Measurements from ENCODE around the gene GAGE1. TPM values are rescaled to one million over a fixed set of nuclear protein-coding genes. Genes with fewer than 3 reads are reported as not detected.

The GAGE1 gene
- total RNA-seq, 4 donors from 2014 or later, result not detected

GRCh38 chrX:49610718-49611310, 12.0 kb downstream of the GAGE1 start:
- Histone ChIP-seq H3K27ac (no peak overlapping the region), H3K36me3 (no peaks in the 10 kb centered on the region), H3K9me3 (no peaks in the 10 kb centered on the region), H3K27me3 (peaks cover 0 to 10% of the 10 kb centered on the region in 2 donors), H3K4me3 (no peak overlapping the region), H3K4me1 (no peaks in the 10 kb centered on the region)
- no peak for DNase-seq (ENCODE audit: low spot score in 2 of 2)
- 44 to 65% methylated on average over 7 of the region's 7 CpGs for WGBS, 2 donors
- TF ChIP-seq CTCF (IDR thresholded peaks at IDR 0.05) (no peak), POLR2A (IDR thresholded peaks at IDR 0.05) (no peak), EP300 (IDR thresholded peaks at IDR 0.05) (no peak)

DNA sequence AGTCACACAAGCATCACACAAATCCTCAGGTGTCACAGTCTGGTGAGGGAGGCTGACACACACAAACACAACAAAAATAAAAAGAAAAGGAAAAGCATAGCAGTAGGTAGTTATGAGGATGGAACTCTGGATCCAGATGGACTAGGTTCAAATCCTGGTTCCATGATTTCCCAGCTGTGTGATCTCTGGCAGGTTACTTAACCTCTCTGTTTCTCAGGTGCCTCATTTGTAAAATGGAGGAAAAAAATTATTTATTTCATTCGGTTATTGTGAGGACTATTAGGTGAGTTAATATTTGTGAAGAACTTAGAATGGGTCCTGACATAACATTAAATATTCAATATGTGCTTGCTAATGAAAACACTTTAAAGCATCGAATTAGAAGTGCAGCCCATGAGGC, 19.8 kb downstream of the GAGE1 start:
- no peaks in the 10 kb centered on the region for H3K9me3 ChIP-seq
- H3K27me3 ChIP-seq, result no peaks in the 10 kb centered on the region
- H3K36me3 ChIP-seq, result no peaks in the 10 kb centered on the region
- no peak overlapping the region for H3K4me3 ChIP-seq
- H3K27ac ChIP-seq, result no peak overlapping the region
- 87 to 94% methylated on average over 2 of the region's 2 CpGs for WGBS, 2 donors
- H3K4me1 ChIP-seq, result no peaks in the 10 kb centered on the region
- no peak for DNase-seq (ENCODE audit: low spot score in 2 of 2)
- no peak for TF ChIP-seq EP300 (IDR thresholded peaks at IDR 0.05)
- no peak for TF ChIP-seq POLR2A (IDR thresholded peaks at IDR 0.05)
- TF ChIP-seq CTCF (IDR thresholded peaks at IDR 0.05), result no peak

GRCh38 chrX:49627086-49627777, 28.4 kb downstream of the GAGE1 start:
- Histone ChIP-seq H3K9me3 (peaks cover 0 to 9% (median 0%) of the 10 kb centered on the region in 4 donors), H3K36me3 (no peaks in the 10 kb centered on the region), H3K4me1 (no peaks in the 10 kb centered on the region), H3K27ac (no peak overlapping the region), H3K4me3 (no peak overlapping the region), H3K27me3 (no peaks in the 10 kb centered on the region)
- DNase-seq (ENCODE audit: low spot score in 2 of 2), result no peak
- 75 to 80% methylated on average over 21 to 33 of the region's 33 CpGs for WGBS, 2 donors
- no peak for TF ChIP-seq EP300 (IDR thresholded peaks at IDR 0.05)
- TF ChIP-seq POLR2A (IDR thresholded peaks at IDR 0.05), result no peak
- no peak for TF ChIP-seq CTCF (IDR thresholded peaks at IDR 0.05)

- WGBS, 2 donors, result 75 to 88% methylated on average over 5 to 8 of the region's 8 CpGs
- Histone ChIP-seq H3K4me1 (no peaks in the 10 kb centered on the region), H3K27me3 (peaks cover 0 to 26% of the 10 kb centered on the region in 2 donors), H3K4me3 (no peak overlapping the region), H3K27ac (no peak overlapping the region), H3K9me3 (no peaks in the 10 kb centered on the region), H3K36me3 (no peaks in the 10 kb centered on the region)
- TF ChIP-seq POLR2A (IDR thresholded peaks at IDR 0.05) (no peak), EP300 (IDR thresholded peaks at IDR 0.05) (no peak), CTCF (IDR thresholded peaks at IDR 0.05) (no peak)
- no peak for DNase-seq (ENCODE audit: low spot score in 2 of 2)
Measured at GRCh38 chrX:49644991-49645637, 46.3 kb downstream of the GAGE1 start.

DNA sequence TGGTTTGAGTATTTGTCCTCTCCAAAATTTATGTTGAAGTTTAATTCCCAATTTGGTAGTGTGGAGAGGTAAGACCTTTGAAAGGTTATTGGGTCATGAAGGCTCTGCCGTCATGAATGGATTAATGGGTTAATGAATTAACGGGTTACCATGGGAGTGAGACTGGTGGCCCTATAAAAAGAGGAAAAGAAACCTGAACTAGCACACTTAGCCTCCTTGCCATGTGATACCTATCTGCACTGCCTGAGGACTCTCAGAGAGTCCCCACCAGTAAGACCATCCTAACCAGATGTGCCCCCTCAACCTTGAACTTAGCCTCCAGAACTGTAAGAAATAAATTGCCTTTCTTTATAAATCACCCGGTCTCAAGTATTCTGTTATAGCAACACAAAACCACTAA, 57.7 kb downstream of the GAGE1 start:
- no peaks in the 10 kb centered on the region for H3K4me1 ChIP-seq
- no peaks in the 10 kb centered on the region for H3K9me3 ChIP-seq
- TF ChIP-seq EP300 (IDR thresholded peaks at IDR 0.05) (no peak), POLR2A (IDR thresholded peaks at IDR 0.05) (no peak), CTCF (IDR thresholded peaks at IDR 0.05) (no peak)
- DNase-seq (ENCODE audit: low spot score in 2 of 2), result no peak
- H3K27ac ChIP-seq, result no peak overlapping the region
- H3K4me3 ChIP-seq, result no peak overlapping the region
- 72 to 75% methylated on average over 3 of the region's 3 CpGs for WGBS, 2 donors
- peaks cover 0 to 6% of the 10 kb centered on the region in 2 donors for H3K27me3 ChIP-seq
- no peaks in the 10 kb centered on the region for H3K36me3 ChIP-seq

Measured in tibial nerve (tissue), 4 donors.